ENCODE results near the gene SMYD3.

GRCh38 chr1:245791410-245792312, 715.4 kb downstream of the SMYD3 start:
- TF ChIP-seq, protein P1, sequence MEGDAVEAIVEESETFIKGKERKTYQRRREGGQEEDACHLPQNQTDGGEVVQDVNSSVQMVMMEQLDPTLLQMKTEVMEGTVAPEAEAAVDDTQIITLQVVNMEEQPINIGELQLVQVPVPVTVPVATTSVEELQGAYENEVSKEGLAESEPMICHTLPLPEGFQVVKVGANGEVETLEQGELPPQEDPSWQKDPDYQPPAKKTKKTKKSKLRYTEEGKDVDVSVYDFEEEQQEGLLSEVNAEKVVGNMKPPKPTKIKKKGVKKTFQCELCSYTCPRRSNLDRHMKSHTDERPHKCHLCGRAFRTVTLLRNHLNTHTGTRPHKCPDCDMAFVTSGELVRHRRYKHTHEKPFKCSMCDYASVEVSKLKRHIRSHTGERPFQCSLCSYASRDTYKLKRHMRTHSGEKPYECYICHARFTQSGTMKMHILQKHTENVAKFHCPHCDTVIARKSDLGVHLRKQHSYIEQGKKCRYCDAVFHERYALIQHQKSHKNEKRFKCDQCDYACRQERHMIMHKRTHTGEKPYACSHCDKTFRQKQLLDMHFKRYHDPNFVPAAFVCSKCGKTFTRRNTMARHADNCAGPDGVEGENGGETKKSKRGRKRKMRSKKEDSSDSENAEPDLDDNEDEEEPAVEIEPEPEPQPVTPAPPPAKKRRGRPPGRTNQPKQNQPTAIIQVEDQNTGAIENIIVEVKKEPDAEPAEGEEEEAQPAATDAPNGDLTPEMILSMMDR (IDR thresholded peaks at IDR 0.05; ENCODE audit: poor library complexity), result no peak
- no peak for TF ChIP-seq EZH2 (IDR thresholded peaks at IDR 0.05; ENCODE audit: borderline replicate concordance)

Measured in hepatocyte (in vitro differentiated cells).